ENCODE results near the gene DCHS2.

DNA sequence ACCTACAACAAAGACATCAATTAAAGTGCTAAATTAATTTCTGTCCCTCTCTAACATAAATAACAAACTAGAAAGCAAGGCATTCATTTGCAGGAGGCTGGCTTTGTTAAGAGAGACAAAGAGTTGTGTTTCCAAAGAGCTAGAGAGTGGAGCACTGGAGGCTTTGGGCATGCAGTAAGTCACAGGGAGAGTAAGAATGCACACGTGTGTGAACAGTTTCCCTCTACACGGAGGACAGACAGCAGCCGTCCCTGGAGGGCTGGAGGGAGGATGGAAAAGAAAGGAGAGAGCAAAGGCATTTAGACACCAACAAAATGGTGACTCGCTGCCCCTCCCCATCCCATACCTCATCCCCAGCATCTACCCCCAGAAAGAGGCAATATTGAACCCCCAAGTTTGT is 20.4 kb upstream of the DCHS2 start:
- TF ChIP-seq, protein P1, sequence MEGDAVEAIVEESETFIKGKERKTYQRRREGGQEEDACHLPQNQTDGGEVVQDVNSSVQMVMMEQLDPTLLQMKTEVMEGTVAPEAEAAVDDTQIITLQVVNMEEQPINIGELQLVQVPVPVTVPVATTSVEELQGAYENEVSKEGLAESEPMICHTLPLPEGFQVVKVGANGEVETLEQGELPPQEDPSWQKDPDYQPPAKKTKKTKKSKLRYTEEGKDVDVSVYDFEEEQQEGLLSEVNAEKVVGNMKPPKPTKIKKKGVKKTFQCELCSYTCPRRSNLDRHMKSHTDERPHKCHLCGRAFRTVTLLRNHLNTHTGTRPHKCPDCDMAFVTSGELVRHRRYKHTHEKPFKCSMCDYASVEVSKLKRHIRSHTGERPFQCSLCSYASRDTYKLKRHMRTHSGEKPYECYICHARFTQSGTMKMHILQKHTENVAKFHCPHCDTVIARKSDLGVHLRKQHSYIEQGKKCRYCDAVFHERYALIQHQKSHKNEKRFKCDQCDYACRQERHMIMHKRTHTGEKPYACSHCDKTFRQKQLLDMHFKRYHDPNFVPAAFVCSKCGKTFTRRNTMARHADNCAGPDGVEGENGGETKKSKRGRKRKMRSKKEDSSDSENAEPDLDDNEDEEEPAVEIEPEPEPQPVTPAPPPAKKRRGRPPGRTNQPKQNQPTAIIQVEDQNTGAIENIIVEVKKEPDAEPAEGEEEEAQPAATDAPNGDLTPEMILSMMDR (IDR thresholded peaks at IDR 0.05; ENCODE audit: control extremely low read depth in 1 of 3, insufficient read depth in 1 of 3, low read depth in 1 of 3, low read length in 3 of 3): no peak
- no peak for TF ChIP-seq POLR2A (IDR thresholded peaks at IDR 0.05; ENCODE audit: control extremely low read depth in 1 of 2, low read depth in 2 of 2, low read length in 2 of 2)

Data from H1 (cell line).